ENCODE results near the gene CLSTN2. TPM values are rescaled to one million over a fixed set of nuclear protein-coding genes. Genes with fewer than 3 reads are reported as not detected.

Gene CLSTN2
- total and polyA plus RNA-seq, 2 experiments from 2014 or later: 23.0 to 27.0 TPM

DNA sequence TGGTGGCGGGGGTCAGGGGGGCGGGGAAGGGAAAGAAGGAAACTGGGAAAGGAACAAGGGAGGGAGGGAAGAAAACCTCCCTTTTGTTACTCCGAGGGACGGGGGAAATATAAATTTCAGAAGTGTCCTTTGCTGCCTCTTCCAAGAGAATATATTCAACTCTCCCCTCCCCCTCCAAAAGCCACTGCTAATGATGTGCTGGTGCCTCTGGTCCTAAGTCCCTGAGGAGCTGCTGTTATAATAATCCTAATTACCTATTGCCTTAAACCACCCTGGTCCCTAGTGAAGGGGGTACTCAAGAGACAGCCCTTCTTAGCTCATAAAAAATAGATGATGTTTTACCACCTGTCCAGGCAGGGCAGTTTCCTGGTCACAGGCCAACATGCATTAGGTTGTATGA, 624.6 kb downstream of the CLSTN2 start:
- 86% methylated on average over 4 of the region's 4 CpGs for WGBS (ENCODE audit: low lambda C conversion rate, missing lambda C conversion rate)
- Histone ChIP-seq H3K9me2 (replicated peaks; ENCODE audit: insufficient read depth) (no peaks in the 10 kb centered on the region), H3K4me2 (no peak overlapping the region), H3K4me3 (no peak overlapping the region), H3K79me2 (no peaks in the 10 kb centered on the region), H3K27me3 (no peaks in the 10 kb centered on the region), H3K27ac (no peak overlapping the region), H4K20me1 (ENCODE audit: insufficient read depth, poor library complexity, severe bottlenecking) (no peaks in the 10 kb centered on the region), H3K4me1 (ENCODE audit: insufficient read depth) (no peaks in the 10 kb centered on the region), H3K9me3 (ENCODE audit: low read depth) (no peaks in the 10 kb centered on the region), H2AFZ (no peak overlapping the region), H3K36me3 (replicated peaks; ENCODE audit: insufficient read depth, low read depth) (no peaks in the 10 kb centered on the region)
- DNase-seq (ENCODE audit: low spot score): no peak
- TF ChIP-seq EZH2phosphoT487 (IDR thresholded peaks at IDR 0.05; ENCODE audit: low read depth, severe bottlenecking, unreplicated experiment) (no peak), EZH2 (IDR thresholded peaks at IDR 0.05; ENCODE audit: borderline replicate concordance) (no peak), CTCF (IDR thresholded peaks at IDR 0.05; ENCODE audit: poor library complexity) (no peak)

GRCh38 chr3:140563206-140563760, 628.3 kb downstream of the CLSTN2 start:
- Histone ChIP-seq H3K4me3 (no peak overlapping the region), H2AFZ (no peak overlapping the region), H3K27me3 (no peaks in the 10 kb centered on the region), H4K20me1 (ENCODE audit: insufficient read depth, poor library complexity, severe bottlenecking) (no peaks in the 10 kb centered on the region), H3K9me2 (replicated peaks; ENCODE audit: insufficient read depth) (no peaks in the 10 kb centered on the region), H3K27ac (no peak overlapping the region), H3K79me2 (no peaks in the 10 kb centered on the region), H3K36me3 (replicated peaks; ENCODE audit: insufficient read depth, low read depth) (no peaks in the 10 kb centered on the region), H3K9me3 (ENCODE audit: low read depth) (no peaks in the 10 kb centered on the region), H3K4me1 (ENCODE audit: insufficient read depth) (no peaks in the 10 kb centered on the region), H3K4me2 (no peak overlapping the region)
- 89% methylated on average over 7 of the region's 7 CpGs for WGBS (ENCODE audit: low lambda C conversion rate, missing lambda C conversion rate)
- TF ChIP-seq CTCF (IDR thresholded peaks at IDR 0.05; ENCODE audit: poor library complexity): no peak
- no peak for TF ChIP-seq EZH2 (IDR thresholded peaks at IDR 0.05; ENCODE audit: borderline replicate concordance)
- no peak for DNase-seq (ENCODE audit: low spot score)

- H3K27ac ChIP-seq: no peak overlapping the region
- H2AFZ ChIP-seq: no peak overlapping the region
- no peaks in the 10 kb centered on the region for H3K36me3 ChIP-seq (replicated peaks; ENCODE audit: insufficient read depth, low read depth)
- no peak overlapping the region for H3K4me2 ChIP-seq
- H3K27me3 ChIP-seq: no peaks in the 10 kb centered on the region
- no peaks in the 10 kb centered on the region for H3K9me2 ChIP-seq (replicated peaks; ENCODE audit: insufficient read depth)
- H4K20me1 ChIP-seq (ENCODE audit: insufficient read depth, poor library complexity, severe bottlenecking): no peaks in the 10 kb centered on the region
- no peak for DNase-seq (ENCODE audit: low spot score)
- no peaks in the 10 kb centered on the region for H3K79me2 ChIP-seq
- no peaks in the 10 kb centered on the region for H3K9me3 ChIP-seq (ENCODE audit: low read depth)
- TF ChIP-seq EZH2phosphoT487 (IDR thresholded peaks at IDR 0.05; ENCODE audit: low read depth, severe bottlenecking, unreplicated experiment) (no peak), EZH2 (IDR thresholded peaks at IDR 0.05; ENCODE audit: borderline replicate concordance) (no peak), CTCF (IDR thresholded peaks at IDR 0.05; ENCODE audit: poor library complexity) (no peak)
- WGBS (ENCODE audit: low lambda C conversion rate, missing lambda C conversion rate): 90% methylated on average over 2 of the region's 2 CpGs
- no peak overlapping the region for H3K4me3 ChIP-seq
- H3K4me1 ChIP-seq (ENCODE audit: insufficient read depth): no peaks in the 10 kb centered on the region
Observed at GRCh38 chr3:140568131-140568530, 633.1 kb downstream of the CLSTN2 start.

All from hepatocyte (in vitro differentiated cells).